Central memory CD4-positive, alpha-beta T cell (primary cell): ENCODE measurements around the gene NELFA.

ENCODE experiments used
- DNase-seq: peaks from one replicate; pipeline ENCODE4 v3.0.0; 2022

NELFA gene

DNA sequence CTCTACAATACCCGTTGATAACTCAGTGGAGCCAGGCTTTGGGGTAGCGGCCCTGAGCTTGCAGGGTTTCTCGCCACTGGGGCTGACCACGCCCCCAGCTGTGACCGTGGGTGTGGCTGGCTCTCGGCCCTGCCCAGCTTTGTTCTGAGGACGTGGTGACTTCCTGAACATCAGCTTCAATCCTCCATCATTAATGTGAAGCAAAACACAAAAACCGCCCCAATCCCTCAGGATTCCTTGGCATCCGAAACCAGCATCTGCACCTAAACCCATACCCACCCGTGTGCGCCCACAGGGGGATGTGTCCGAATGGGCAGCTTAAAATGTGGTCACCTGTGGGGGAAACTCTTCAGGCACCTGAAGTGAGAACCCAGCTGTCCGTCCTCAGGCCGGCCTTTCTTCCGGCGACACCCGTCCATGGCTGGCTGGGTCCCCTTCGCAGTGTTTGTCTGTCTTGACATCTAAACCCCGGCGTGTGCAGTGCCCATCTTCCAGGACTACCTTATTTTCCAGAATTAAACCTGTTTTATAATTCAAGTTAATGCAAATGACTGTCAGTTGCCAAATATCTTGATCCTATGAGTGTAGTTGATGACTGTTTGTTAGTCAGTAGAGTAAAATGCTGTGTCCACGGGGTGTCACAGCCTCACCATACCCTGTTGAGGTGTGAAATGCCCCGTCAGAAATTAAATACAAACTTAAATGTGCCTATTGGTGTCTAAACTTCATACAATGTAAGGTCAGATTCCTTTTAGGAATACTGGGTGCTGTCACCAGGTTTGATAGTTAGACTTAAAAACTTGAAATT lies 27.3 kb downstream of the NELFA start:
- no peak for DNase-seq

DNA sequence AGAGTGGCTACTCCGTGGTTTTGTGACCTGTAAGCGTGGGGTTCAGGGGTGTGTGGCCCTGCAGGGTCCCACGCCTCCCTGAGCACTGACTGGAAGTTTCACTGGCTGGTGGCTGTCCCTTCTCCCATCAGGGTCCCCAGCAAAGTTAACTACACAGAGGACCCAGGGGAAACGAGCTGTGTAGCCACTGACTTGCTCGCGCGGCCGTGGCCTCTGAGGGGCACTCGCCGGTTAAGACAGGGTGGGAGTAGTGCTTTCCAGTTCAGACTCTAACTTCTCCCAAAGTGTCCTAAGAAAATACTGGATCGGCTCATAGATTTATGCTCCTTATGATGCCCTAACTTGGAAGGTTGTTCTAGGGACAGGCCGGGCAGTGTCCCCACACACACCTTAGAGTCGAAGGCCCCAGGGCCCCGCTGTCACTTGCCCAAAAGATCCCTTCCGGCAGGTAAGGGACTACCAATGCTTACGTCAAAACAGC lies 28.2 kb downstream of the NELFA start:
- DNase-seq, result no peak

DNA sequence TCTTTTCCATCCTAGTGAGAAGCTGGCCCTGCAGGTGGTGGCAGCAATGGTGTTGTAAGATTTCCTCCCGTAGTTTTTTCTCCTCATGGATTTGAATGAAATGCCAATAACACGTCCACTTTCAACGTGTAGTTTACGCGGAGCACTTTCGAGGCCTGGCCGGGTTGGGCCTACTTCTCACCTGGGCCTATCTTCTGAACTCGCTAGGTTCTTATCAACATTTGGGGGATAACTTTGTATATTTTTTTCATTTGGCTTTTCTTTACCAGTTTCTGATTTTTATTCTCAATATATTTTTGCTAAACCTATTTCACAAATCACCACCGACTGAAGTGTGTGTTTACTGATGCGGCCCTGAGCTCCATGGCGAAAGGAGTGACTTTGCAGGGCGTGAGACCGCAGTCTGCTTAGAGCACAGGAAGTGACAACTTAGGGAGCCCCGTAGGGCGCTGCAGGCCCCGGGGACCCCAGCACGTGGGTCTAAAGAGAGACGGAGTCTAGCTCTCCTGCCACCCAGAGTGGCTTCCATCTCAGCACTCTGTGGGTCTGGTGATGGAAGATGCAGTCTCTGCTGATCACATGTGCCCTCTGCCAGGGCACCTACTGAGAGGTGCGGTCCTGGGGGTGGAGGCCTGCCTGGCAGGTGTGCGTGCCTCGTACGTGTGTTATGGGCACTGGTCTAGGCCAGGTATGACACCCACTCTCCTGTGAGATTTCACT lies 29.1 kb downstream of the NELFA start:
- no peak for DNase-seq

DNA sequence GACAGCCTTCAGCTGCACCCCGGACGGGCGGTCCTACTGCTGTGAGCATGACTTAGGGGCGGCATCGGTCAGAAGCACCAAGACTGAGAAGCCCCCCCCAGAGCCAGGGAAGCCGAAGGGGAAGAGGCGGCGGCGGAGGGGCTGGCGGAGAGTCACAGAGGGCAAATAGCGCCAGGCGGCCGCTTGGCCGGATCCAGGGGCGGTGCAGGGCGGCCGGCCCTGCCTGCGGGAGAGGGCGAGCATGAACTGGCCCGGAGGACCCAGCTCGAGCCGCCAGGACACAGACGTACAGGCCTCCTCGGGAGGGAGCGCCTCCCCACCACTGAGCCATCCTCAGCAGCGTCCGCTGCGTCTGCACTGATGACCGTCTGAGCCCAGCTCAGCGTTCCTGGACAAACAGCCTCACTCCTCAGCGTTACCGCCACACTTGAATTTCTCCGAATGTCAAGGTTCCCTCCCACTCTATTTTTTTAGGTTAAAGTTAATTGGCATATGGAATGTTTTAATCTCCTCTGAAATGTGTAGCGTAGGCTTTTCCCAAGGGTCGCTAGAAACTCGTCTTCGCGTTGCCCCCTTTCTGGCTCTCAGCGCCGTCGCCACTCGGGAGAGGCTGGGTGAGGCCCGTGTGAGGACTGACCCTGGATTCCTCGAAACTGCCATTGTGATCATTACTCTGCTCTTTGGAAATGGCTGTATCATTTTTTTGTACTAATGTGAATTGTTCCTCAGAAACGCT lies 29.9 kb downstream of the NELFA start:
- DNase-seq, result no peak

DNA sequence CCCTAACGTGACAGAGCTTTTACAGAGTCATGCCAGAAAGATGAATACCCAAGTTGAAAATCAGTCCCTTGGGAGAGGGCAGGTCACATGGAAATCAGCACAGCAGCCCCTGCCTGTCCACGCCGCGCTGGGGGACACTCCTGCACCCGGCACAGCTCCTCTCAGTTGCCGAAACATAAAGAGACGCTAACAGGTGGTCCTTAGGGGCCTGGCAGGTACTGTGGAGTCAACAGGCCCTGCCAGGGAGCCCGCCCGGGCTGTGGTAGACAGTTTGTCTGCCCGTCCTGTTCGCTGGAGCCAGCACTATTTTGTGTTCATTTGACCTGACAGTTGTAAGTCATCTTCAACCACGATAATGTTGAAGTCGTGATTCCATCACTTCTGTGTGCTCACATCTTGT lies 30.5 kb downstream of the NELFA start:
- DNase-seq, result no peak

DNA sequence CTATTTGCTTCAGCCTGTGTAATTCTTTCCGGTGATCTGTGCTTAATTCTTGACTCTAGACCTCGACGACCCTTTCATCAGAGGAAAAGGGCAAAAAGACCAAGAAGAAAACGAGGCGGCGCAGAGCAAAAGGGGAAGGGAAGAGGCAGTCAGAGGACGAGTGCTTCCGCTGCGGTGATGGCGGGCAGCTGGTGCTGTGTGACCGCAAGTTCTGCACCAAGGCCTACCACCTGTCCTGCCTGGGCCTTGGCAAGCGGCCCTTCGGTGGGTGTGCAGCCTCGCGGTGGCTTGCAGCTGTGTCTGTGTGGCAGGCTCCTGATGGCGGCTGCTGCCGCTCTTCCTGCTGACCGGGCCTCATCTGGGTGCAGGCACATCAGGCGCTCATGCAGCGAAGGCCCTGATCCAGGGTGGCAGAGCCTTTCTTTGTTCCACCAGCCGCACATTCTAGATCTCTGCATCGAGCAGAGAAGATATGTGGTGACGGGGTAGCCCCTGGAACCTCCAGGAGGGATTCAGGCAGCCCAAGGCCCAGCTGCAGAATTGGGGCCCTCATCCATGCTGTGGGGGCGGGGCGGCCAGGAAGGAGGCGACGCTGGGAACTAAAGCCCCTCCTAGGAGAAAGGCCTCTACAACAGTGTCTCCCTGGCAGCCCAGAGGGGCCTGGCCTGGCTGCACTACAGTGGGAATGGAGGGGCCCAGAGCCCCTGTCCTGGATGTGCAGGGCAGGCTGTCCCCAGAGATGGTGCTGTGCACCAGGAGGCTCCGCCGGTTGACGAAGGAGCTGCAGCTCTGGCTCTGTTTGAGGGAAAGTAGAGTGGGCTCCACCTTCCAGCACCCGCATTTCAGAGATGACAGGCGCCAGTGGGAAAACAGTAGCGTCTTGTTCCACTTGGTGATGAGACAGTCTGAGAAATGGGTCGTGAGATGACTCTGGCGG lies 32.1 kb downstream of the NELFA start:
- DNase-seq, result no peak

DNA sequence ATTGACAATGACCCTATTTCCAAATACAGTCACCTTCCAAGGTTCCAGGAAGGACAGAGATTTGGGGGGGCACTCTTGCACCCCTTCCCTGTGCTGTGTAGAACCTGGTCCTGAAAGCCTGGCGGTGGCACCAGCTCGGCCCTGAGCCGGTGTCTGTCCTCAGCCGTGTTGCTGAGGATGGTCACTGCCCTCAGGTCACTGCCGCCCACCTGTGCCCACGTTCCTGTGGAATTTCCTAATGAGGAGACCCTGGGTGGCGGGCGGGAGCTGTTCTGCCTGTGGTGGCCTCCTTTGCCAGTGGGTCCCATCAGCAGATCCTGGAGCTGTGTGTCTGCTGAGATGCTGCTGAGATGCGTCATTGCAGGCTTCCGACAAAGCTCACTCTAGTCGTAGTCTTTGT lies 32.9 kb downstream of the NELFA start:
- DNase-seq, result no peak

DNA sequence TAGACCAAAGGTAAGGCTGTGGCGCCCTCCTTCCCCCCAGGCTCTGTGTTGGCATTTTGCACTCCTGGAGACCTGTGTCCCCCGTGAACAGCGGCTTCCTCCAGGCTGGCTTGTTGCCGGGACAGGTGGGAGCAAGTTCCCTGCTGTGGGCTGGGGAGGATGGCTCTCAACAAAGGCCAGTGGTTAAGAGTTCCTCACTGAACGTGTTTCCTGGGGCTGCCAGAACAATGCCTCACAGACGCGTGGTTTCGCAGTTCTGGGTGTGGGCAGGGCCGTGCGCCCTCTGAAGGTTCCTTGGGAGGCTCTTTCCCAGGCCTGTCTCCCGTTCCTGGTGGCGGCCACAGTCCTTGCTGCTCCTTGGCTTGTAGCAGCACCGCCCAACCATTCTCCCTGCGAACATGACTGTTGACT lies 33.4 kb downstream of the NELFA start:
- DNase-seq, result no peak

DNA sequence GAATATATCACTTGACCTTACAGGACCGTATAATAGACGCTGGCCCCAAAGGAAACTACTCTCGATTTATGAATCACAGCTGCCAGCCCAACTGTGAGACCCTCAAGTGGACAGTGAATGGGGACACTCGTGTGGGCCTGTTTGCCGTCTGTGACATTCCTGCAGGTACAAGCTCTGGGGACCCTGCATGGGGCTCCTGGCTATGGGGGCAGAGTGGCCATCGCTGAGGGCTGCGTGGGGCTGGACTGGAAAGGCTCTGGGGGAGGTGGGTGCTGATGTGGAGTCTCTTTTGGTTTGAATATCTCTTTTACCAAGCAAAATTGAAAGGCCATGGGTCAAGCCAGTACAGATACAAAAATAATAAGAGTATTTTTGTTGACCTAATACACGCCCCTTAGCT lies 33.9 kb downstream of the NELFA start:
- DNase-seq, result no peak

DNA sequence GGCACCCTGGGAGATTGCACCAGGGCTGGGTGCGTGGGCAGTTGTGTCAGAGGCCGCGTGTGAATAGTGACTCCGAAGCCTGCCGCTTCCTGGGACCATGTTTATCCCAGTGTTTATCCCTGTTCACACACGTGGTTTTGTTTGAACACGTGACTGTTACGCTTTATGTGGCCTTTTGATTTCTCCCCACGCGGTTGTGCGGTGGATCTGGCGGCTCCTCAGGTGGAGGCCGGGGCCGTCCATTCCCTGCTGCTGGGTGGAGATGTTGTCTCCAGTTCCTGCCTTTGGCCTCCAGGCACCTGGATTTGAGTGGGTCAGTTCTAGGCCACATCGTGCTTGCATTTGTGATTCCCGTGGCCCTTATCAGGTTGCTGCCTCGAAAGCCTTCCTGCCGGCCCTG lies 35.1 kb downstream of the NELFA start:
- DNase-seq, result no peak

DNA sequence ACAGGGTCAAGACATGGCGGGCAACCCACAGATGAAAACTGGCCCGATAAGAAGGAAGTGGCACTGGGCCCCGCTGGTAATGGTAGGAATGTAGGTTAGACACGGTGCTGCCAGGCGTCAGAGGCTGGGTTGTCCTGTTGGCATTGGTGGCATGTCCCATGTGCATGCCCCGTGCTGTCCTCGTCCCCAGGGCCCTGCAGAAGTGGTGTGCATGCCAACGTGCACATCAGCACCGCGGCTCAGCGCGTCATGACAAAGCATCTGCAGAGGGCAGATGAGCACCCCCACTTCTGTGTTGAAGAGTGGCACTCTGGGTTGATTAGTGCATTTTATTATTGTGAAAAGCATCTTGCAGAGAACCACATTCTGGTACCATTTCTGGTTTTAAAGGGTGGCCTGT lies 35.6 kb downstream of the NELFA start:
- no peak for DNase-seq

DNA sequence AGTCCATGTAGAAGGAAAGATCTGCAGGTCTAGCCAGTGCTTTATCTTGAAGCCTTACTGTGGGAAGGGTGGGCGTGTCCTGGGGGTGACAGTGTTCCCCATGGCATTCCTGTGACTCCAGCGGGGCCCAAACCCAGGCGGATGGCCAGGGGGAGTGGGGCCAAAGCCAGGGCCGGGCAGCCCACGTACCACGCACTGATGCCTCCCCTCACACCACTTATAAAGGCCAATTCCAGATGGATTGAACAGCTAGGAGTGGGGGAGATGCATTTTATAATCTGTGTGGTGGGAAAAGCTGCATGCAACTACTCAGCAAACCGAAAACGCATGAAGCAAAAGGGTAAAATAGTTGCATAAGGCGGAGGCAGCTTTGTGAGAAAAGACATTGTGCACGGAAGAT lies 36.4 kb downstream of the NELFA start:
- no peak for DNase-seq

DNA sequence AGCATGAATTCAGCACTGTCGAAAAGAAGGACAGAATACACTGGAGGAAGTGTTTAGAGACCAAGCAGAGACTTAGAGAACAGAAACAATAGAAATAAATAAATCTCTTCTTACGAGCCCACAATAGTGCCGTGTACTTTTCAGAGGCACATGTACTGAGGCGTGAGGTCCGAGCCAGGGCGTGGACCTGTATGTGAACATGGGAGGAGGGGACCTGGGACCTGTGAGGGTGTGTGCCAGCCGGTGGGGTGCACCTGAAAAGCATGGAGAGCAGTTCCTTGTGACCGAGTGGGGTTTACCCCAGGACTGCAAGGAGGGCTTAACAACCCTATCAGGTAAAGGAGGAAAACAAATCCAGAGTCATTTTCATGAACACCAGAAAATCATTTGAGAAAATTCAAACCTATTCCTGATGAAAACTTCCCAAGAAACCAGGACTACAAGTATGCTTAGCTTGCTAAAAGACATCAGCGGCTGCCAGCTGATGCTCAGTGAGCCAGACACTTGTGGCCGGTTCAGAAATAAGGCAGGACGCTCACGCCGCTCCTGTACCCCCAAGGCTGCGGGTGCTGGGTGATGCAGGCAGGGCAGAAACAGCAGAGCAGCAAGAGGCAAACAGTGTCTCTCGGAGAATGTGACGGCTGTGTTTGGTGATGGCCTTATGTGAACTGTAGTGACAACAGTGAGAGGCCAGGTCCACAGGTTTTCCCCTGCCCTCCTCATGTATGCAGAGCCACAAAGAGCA lies 37.1 kb downstream of the NELFA start:
- no peak for DNase-seq

DNA sequence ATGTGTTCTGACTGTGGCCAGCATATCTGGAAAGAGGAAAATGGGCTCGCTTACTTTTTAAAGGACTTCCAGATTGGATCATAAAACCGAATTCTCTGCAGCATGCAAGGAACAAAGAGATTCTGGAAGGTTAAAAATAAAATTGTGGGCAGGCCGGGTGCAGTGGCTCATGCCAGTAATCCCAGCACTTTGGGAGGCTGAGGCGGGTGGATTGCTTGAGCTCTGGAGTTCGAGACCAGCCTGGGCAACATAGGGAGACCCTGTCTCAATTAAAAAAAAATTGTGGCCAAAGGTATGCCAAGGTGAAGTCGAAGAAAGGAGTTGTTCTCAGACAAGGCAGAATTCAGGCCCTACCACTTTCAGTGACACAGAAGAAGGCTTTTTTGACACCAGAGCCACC lies 37.8 kb downstream of the NELFA start:
- DNase-seq, result no peak

DNA sequence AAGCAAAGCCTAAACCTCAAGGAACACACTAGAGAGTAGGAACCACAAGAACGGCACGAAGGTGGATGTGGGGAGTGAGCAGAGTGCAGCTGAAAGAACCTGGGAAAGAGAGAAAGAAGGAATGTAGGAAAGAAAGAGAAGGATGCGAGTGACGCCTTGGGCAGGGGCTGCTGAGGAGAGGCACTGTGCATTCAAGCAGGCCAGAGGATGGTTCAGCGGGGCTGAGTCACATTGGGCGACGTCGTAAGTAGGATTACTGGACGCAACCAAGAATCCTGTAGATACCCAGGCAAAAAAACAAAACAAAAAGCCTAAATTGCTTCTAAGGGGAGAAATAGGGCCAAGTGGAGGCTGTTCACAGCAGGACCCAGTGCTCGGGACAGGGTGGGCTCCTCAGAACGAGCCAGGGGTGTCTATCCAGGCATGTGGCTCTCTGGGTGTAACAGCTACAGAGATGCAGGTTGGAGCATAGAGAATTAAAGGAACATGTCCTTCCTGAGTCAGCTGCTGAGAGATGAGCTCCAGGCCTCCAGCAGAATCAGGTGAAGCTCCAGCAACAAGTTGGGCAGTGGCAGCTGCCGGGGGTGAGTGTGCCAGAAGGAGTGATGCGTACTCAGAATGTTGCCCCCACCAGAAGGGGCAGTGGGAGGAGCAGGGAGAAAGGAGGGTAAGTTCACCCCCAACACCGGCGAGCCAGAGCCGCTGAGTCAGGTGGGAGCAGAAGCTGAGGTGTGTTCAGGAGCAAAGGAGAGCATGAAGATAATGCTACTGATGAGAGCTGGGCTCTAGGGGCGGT lies 38.6 kb downstream of the NELFA start:
- DNase-seq, result no peak

DNA sequence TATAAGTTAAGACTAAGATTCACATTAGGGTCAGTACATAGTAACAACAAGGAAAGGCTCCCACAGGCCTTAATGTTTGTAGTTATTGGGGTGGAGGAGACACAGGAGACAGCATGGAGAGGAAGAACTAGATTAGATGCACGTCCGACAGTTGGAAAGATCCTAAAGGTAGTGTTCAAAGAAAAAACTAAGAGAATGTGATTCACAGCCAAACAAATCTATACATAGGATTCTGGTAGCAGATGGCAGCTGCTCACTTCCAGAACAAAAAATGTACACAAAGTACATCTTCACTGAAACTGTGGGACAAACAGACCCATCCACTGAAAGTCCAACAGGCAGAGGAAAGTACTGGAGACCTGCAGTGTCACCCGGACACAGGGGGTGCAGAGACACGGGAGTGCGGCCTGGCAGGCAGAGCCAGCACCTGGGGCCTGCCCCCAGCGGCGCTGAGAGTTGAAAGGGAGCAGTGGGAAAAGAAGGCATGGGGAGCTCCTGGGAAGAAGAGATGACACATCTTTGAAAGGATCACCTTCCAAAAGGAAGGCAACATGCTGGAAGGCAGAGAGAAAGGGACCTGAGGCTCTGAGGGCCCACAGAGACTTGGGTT lies 40.0 kb downstream of the NELFA start:
- DNase-seq, result no peak

DNA sequence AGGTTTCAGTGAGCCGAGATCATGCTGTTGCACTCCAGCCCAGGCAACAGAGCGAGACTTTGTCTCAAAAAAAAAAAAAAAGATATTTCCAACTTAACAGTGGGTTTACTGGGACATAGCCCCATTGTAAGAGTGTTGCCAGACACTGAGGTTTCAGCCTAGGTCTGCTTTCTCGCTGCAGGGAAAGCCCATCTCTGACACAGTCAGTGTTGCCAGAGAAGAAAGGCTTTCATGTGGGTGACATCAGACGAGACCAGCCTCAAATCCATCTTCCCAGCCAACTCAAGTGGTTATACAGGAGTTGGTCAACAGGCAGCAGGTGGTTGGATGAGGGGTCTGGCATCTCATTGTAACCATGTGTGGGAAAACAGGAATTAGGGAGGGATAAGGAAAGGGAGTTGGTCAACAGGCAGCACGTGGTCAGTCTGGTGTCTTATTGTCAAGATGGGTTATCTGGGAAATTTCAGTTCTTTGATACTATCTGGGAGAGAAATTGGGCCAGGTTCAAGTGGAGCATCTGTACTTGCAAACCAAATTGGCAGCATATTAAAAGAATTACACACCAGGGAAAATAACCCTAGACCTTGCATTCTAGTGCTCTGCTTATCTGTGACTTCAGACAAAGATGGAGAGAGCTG lies 41.1 kb downstream of the NELFA start:
- no peak for DNase-seq

DNA sequence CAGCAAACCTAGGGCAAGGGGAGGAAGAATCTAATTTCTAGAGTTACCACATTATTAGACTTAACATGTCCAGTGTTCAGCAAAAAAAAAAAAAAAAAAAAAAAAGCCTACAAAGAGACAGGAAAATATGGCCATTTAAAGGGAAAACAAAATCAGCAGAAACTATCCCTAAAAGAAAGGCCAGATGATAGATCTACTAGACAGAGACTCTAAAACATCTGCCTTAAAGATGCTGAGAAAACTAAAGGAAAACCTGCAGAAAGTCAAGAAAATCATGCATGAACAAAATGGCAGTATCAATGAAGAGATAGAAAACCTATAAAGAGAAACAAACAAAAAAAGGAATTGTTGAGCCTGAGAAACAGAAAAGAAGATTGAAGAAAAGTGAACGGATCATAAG lies 43.8 kb downstream of the NELFA start:
- DNase-seq, result no peak

DNA sequence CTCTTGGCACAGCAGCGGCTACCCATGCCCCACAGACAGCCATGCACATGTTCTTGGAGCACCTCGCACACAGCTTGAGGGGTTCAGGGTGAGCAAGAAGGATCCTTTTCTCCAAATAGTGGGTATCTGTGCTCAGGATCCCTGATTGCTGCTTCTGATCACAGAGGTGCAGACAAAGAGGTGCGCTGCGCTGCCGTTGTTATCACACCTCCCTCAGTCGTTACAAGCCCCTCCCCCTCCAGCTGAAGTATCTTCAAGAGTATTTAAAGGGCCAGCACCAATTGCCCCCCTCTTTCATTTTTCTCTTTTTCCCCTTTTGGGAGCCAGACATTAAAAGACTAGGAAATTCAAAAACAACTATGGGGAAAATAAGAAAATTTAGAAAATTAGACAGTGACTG lies 44.3 kb downstream of the NELFA start:
- DNase-seq, result no peak

DNA sequence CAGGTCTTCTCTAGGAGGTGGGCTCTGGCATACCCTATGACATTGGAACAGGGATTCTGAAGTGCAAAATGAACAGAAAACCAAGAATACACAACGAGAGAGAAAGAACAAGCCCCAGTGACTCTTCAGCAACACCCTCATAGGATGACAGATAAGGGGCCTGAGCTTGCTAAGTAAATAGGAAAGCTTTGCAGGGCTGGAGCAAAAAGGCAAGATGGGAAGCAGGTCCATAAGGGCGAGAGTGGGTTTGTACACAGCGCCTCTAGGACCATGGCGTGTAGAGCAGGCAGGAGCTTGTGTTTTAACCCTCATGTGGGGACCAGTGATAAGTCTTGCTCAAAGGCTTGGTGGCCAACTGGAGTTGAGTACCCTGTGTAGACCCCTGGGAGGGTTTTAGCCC lies 45.8 kb downstream of the NELFA start:
- DNase-seq, result no peak
